ENCODE measurements around the gene YIF1A. TPM values are rescaled to one million over a fixed set of nuclear protein-coding genes. Genes with fewer than 3 reads are reported as not detected.
"Not testable (repeated sequence)": the region's sequence is repeated elsewhere in the genome, so short reads cannot be mapped to it uniquely, and the experiment has no call there.

The YIF1A gene
- total RNA-seq, 2 experiments from 2014 or later: 44.5 to 45.5 TPM

DNA sequence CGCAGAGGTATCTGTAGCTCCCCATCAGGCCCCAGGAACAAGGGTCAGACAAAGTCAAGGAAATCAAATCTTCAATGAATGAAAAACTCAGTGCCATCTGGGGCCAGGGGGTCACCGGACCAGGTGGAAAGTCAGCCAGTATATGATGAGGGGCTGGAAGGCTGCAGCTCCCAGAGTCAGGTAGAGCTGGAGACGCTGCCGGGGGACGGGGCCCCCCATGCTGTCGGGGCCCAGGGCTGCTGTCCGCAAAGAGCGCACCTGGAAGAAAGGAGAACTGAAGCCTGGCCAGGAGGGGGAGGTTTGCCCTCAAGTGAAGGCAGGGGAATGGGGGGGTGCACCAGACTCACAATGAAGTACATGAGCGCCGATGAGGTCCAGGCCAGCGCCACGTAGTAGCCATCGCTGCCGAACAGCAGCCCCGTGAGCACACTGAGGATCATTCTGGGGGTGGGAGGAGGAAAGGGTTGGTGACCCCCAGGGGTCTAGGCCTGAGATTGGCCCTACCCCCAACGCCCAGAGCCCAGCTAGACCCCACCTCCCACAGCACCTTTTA lies 4.3 kb downstream of the YIF1A start:
- DNase-seq (no peak), ATAC-seq (ENCODE audit: low read depth) (no peak)
- POLR2A ChIA-PET: no interaction called here
- peaks cover 19% of the 10 kb centered on the region for H3K4me1 Mint-ChIP-seq
- H3K27me3 Mint-ChIP-seq: peaks cover 5% of the 10 kb centered on the region
- no peak overlapping the region for H3K27ac Mint-ChIP-seq
- no peaks in the 10 kb centered on the region for H3K9me3 Mint-ChIP-seq
- peaks cover under 1% of the 10 kb centered on the region for H3K36me3 Mint-ChIP-seq
- H3K4me3 Mint-ChIP-seq: no peak overlapping the region

- POLR2A ChIA-PET: interaction anchor here (1.5 to 3.8 kb wide), 3 partner anchors 11 to 38 kb away, joined by 3 to 20 read pairs (median 10); partner anchors contain the start of gene RAB1B
- peak overlapping the region; percentile 48 for H3K27ac Mint-ChIP-seq
- no peak for ATAC-seq (ENCODE audit: low read depth)
These were observed 5.4 kb downstream of the YIF1A start for GRCh38 chr11:66283461-66284105.

GRCh38 chr11:66282468-66283455 lies 6.2 kb downstream of the YIF1A start:
- H3K27ac Mint-ChIP-seq: peak overlapping the region; percentile 63
- ATAC-seq (ENCODE audit: low read depth) (peak; percentile 91), DNase-seq (peak; percentile 100)
- POLR2A ChIA-PET: interaction anchor here (0.9 to 3.8 kb wide), 5 partner anchors 10 to 57 kb away, joined by 3 to 20 read pairs (median 3); partner anchors contain the start of gene RAB1B
- H3K4me3 Mint-ChIP-seq: no peak overlapping the region
- peaks cover 2% of the 10 kb centered on the region for H3K36me3 Mint-ChIP-seq
- H3K27me3 Mint-ChIP-seq: peaks cover 14% of the 10 kb centered on the region
- peaks cover 20% of the 10 kb centered on the region for H3K4me1 Mint-ChIP-seq
- no peaks in the 10 kb centered on the region for H3K9me3 Mint-ChIP-seq

More at GRCh38 chr11:66283461-66284105, 5.4 kb downstream of the YIF1A start:
- no peak overlapping the region for H3K4me3 Mint-ChIP-seq
- H3K9me3 Mint-ChIP-seq: no peaks in the 10 kb centered on the region
- H3K27me3 Mint-ChIP-seq: peaks cover 14% of the 10 kb centered on the region
- DNase-seq: no peak
- peaks cover 22% of the 10 kb centered on the region for H3K4me1 Mint-ChIP-seq
- H3K36me3 Mint-ChIP-seq: peaks cover 2% of the 10 kb centered on the region

DNA sequence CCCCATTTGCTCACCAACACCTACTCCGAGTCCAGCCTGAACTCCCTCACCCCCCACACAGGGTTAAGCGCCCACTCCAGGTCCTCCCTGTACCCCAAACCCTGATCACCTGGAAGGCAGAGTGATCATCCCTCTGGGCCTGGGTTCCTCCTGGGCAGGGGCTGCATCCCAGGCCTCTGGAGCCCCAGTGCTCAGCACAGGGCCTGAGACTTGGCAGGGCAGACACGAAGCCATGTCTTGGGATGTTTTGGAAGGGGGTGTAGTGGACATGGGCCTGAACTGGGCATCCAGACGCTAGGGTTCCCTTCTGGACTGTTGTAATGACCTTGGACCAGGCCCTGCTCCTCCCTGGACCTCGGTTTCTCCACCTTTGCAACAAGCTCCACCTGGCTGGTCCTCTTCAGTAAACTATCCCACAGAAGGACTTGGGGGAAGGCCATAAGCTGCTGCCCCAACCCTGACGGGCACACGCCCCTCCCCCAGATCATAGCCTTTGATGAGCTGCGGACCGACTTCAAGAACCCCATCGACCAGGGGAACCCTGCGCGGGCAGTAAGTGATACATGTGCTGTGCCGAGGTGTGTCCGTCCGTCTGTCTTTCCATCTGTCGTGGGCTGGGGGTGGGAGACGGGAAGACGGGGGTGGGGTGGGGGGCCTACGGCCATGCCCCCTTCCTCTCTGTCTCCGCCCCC lies 7.0 kb downstream of the YIF1A start:
- H3K27me3 Mint-ChIP-seq: peaks cover 14% of the 10 kb centered on the region
- ATAC-seq (ENCODE audit: low read depth) (no peak), DNase-seq (no peak)
- POLR2A ChIA-PET: interaction anchor here (0.9 to 3.8 kb wide), 5 partner anchors 9 to 56 kb away, joined by 3 to 20 read pairs (median 3); partner anchors contain the start of gene RAB1B
- peaks cover 3% of the 10 kb centered on the region for H3K36me3 Mint-ChIP-seq
- H3K4me3 Mint-ChIP-seq: no peak overlapping the region
- peak overlapping the region; percentile 63 for H3K27ac Mint-ChIP-seq
- H3K9me3 Mint-ChIP-seq: no peaks in the 10 kb centered on the region
- peaks cover 18% of the 10 kb centered on the region for H3K4me1 Mint-ChIP-seq

DNA sequence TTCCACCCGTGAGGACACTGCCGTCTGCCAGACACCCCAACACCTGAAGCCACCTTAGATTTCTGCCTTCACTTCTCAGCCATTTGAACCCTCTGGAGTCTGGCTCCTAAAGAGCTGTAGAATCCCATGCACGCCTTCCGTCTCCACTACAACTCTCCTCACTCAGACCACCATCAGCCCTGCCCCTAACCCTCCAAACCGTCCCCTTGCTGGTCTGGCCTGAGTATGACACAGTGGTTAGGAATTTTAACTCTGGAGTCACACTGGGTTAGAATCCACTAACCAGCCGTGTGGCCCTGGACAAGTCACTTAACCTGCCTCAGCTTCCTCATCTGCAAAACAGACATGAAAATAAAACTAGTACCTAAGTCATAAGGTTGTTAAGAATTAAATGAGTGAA lies 7.9 kb downstream of the YIF1A start:
- H3K4me3 Mint-ChIP-seq: no peak overlapping the region

GRCh38 chr11:66280428-66280827 lies 8.5 kb downstream of the YIF1A start:
- ATAC-seq (ENCODE audit: low read depth) (no peak), DNase-seq (peak; percentile 29)
- Mint-ChIP-seq H3K9me3 (no peaks in the 10 kb centered on the region), H3K36me3 (peaks cover 5% of the 10 kb centered on the region), H3K27me3 (peaks cover 14% of the 10 kb centered on the region), H3K27ac (no peak overlapping the region), H3K4me3 (no peak overlapping the region), H3K4me1 (peaks cover 19% of the 10 kb centered on the region)
- POLR2A ChIA-PET: interaction anchor here (1.0 to 3.8 kb wide), 3 partner anchors 8 to 12 kb away, joined by 3 to 20 read pairs (median 10); partner anchors contain the start of genes RAB1B and YIF1A

More for the DNA sequence above, 7.9 kb downstream of the YIF1A start:
- Mint-ChIP-seq H3K36me3 (peaks cover 5% of the 10 kb centered on the region), H3K27me3 (peaks cover 14% of the 10 kb centered on the region), H3K4me1 (peaks cover 19% of the 10 kb centered on the region), H3K27ac (no peak overlapping the region), H3K9me3 (no peaks in the 10 kb centered on the region)
- POLR2A ChIA-PET: interaction anchor here (1.0 to 3.8 kb wide), 3 partner anchors 8 to 13 kb away, joined by 3 to 20 read pairs (median 10); partner anchors contain the start of genes RAB1B and YIF1A
- no peak for DNase-seq
- ATAC-seq (ENCODE audit: low read depth): no peak

- Mint-ChIP-seq H3K27ac (peak overlapping the region; percentile 48), H3K4me1 (peaks cover 19% of the 10 kb centered on the region), H3K9me3 (no peaks in the 10 kb centered on the region), H3K4me3 (peak overlapping the region; percentile 62), H3K27me3 (peaks cover 14% of the 10 kb centered on the region), H3K36me3 (peaks cover 8% of the 10 kb centered on the region)
- DNase-seq (no peak), ATAC-seq (ENCODE audit: low read depth) (no peak)
- POLR2A ChIA-PET: no interaction called here
These were observed 9.7 kb downstream of the YIF1A start for GRCh38 chr11:66279092-66279734.

DNA sequence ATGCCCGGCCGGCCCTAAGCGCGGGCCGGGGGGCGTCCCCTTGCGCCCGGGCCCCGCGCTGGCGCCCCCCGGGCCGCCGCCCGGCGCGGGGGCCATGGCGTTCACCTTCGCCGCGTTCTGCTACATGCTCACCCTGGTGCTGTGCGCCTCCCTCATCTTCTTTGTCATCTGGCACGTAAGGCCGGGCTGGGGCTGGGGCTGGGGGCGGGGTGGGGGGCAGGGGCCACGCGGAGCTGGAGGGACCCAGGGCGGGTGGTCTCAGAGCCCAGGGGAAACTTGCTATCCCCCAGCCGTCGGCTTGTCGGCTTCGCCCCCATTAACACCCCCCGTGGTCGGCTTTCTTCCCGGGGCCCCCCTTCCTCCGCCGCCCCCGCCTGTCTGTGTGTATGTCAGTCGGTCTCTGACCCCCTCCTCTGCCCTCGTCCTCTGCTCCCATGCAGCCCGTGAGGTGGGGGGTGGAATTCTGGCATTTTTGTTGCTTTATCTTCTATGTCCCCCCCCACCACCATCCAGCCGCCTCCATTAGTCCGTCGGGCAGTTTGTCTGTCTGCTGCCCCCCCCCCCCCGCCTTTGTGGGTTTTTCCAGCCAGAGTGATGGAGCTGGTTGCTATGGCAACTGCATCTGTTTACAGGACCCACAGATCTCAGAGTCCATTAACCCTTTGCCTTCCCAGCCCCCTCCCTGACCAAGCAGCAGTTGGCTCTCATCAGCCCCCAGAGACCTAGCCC lies 10.4 kb downstream of the YIF1A start:
- H3K9me3 Mint-ChIP-seq: no peaks in the 10 kb centered on the region
- H3K27me3 Mint-ChIP-seq: peaks cover 14% of the 10 kb centered on the region
- no peak overlapping the region for H3K27ac Mint-ChIP-seq
- peaks cover 11% of the 10 kb centered on the region for H3K36me3 Mint-ChIP-seq
- peaks cover 22% of the 10 kb centered on the region for H3K4me1 Mint-ChIP-seq
- peak overlapping the region; percentile 62 for H3K4me3 Mint-ChIP-seq
- POLR2A ChIA-PET: no interaction called here
- DNase-seq (no peak), ATAC-seq (ENCODE audit: low read depth) (no peak)

DNA sequence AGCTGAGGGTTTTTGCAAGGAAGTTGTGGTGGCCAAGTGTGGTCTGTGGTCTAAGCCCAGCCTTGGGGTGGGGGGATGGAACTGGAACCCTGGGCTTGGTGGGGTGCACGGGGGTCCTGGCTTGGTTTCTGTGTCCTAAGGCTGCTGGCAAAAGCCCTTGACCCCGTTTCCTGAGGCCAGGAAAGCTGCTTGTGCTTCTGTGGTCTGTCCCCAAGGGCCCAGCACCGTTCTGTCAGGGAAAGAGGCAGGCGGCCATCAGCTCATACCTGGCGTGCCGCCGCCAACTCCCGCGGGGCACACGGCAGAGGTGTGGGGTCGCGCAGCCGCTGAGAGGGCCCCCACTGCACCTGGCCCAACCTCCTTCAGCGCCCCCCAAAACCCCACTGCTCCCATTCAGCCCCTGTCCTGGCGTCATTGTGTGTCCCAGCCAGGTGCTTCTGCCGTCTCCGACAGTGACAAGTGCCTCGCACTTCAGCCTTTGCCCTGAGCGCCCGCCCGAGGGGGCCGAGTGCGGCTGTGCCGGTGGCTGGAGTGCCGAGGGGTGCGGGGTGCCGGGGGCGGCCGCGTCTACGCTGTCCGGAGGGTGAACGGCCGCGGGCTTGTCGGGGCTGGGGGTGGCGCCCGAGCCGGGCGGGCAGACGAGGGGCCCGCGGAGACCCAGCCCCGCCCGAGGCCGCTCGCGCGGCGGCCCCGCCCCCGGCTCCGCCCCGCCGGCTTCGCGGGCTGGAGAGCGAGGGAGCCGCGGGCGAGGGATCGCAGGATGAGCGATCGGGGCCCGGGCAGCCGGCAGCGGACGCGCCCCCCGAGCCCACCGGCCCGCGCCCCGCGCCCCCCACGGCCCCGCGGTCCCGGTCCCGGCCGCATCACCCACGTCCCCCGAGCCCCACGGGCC lies 11.2 kb downstream of the YIF1A start, which contains the start of gene CNIH2:
Gene CNIH2, plus strand, starts transcription at position 705 of the 892 bp plus-strand sequence. CDS start 282 bp downstream, outside the sequence.
- Mint-ChIP-seq H3K27me3 (peaks cover 14% of the 10 kb centered on the region), H3K36me3 (peaks cover 14% of the 10 kb centered on the region), H3K4me1 (peaks cover 21% of the 10 kb centered on the region), H3K4me3 (peak within 1 kb of the TSS; percentile 62), H3K9me3 (no peaks in the 10 kb centered on the region), H3K27ac (peak within 1 kb of the TSS; percentile 2)
- ATAC-seq (ENCODE audit: low read depth) (peak; percentile 39), DNase-seq (peak; percentile 77)
- POLR2A ChIA-PET: interaction anchor here (0.8 to 1.3 kb wide), 3 partner anchors 10 to 35 kb away, joined by 3 to 12 read pairs (median 5); partner anchors contain the start of genes RAB1B and YIF1A

GRCh38 chr11:66277064-66277463 lies 11.9 kb downstream of the YIF1A start:
- H3K4me3 Mint-ChIP-seq; DNase-seq; ATAC-seq (ENCODE audit: low read depth); H3K9me3 Mint-ChIP-seq: not testable (repeated sequence)
- Mint-ChIP-seq H3K36me3 (peaks cover 20% of the 10 kb centered on the region), H3K27ac (peak overlapping the region; percentile 2), H3K4me1 (peaks cover 25% of the 10 kb centered on the region), H3K27me3 (peaks cover 14% of the 10 kb centered on the region)
- POLR2A ChIA-PET: interaction anchor here (0.8 to 1.3 kb wide), 3 partner anchors 9 to 36 kb away, joined by 3 to 12 read pairs (median 5); partner anchors contain the start of genes RAB1B and YIF1A

Measured in activated naive CD8-positive, alpha-beta T cell treated with anti-CD3 and anti-CD28 coated beads, Interleukin-2, amount 10 ng/mL, durations not matched to agents 7 days and 5 days (primary cell).